ENCODE measurements around the gene COL23A1.

COL23A1 gene

GRCh38 chr5:178208540-178209227 lies 381.5 kb downstream of the COL23A1 start:
- peaks cover 51% of the 10 kb centered on the region for H3K36me3 ChIP-seq (replicated peaks; ENCODE audit: insufficient read depth, low read length)
- no peak overlapping the region for H3K4me2 ChIP-seq (ENCODE audit: low read depth, low read length)
- no peak overlapping the region for H3K4me3 ChIP-seq (ENCODE audit: low read length)
- H3K4me1 ChIP-seq (ENCODE audit: low read length) = peaks cover 13% of the 10 kb centered on the region
- no peaks in the 10 kb centered on the region for H3K27me3 ChIP-seq (replicated peaks; ENCODE audit: insufficient read depth, low read length)
- no peak for DNase-seq
- H3K9ac ChIP-seq (ENCODE audit: low read length) = no peak overlapping the region
- no peak overlapping the region for H3K27ac ChIP-seq (ENCODE audit: low read length)
- peaks cover 39% of the 10 kb centered on the region for H3F3A ChIP-seq (ENCODE audit: insufficient read depth, low read length)
- peak; percentile 18 for TF ChIP-seq CTCF (IDR thresholded peaks at IDR 0.05; ENCODE audit: low read length)
- TF ChIP-seq EZH2 (optimal IDR thresholded peaks at IDR 0.05; ENCODE audit: low read depth, low read length) = no peak
- no peak for TF ChIP-seq EZH2phosphoT487 (IDR thresholded peaks at IDR 0.05; ENCODE audit: low read length)
- peaks cover 54% of the 10 kb centered on the region for H4K20me1 ChIP-seq (ENCODE audit: insufficient read depth, low read length)
- no peak overlapping the region for H2AFZ ChIP-seq (ENCODE audit: low read length)
- peaks cover 73% of the 10 kb centered on the region for H3K79me2 ChIP-seq (ENCODE audit: low read length)
- no peaks in the 10 kb centered on the region for H3K9me2 ChIP-seq (replicated peaks; ENCODE audit: insufficient read depth, low read length)
- H3K9me3 ChIP-seq (replicated peaks; ENCODE audit: insufficient read depth, low read length) = no peaks in the 10 kb centered on the region

DNA sequence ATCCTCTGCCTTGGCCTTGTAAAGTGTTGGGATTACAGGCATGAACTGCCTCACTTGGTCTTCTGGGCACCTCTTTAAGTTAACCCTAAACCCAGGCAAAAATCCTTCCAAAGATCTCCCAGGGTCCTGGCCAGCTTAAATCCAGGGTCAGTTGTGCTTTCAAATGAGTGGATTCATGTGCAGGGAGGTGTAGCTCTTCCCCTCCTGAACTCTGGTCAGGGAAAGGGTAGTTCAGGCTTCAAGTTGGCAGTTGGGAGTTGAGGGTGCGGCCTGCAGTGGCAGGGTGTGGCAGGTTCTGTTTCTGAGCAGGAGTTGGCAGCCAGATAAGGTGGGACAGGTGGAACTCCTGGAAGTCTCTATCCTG lies 382.3 kb downstream of the COL23A1 start:
- H3K79me2 ChIP-seq (ENCODE audit: low read length) = peaks cover 73% of the 10 kb centered on the region

DNA sequence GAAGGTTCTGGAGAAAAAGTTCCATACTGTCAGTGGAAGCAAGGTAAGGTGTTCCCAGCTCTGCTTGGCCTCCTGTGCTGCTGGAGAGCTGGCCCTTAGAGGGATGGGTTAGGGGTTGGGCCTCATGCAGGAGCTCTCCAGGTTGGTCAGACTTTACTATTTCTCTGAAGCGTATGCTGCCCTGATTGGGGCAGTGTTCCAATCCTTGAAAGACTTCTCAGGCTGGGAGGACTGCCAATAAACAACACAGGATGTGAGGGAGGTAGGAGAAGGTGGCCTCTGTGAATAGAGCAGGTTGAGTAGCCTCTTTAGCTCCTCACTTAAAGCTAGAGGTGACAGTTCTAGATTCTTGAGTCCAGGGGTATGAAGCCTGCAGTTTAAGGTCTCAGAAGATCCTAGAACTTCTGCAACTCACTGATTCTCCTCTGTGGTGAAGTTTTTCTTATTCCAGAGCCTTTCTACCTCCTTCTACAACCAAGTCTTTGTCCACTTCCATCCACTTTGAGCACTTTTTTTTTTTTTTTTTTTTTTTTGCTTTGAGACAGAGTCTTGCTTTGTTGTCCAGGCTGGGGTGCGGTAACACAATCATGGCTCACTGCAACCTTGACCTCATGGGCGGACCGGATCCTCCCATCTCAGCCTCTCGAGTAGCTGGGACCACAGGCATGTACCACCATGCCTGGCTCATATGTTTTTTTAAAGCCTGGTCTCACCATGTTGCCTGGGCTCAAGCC lies 382.8 kb downstream of the COL23A1 start:
- TF ChIP-seq EZH2phosphoT487 (IDR thresholded peaks at IDR 0.05; ENCODE audit: low read length) = no peak
- TF ChIP-seq EZH2 (optimal IDR thresholded peaks at IDR 0.05; ENCODE audit: low read depth, low read length) = no peak
- TF ChIP-seq CTCF (IDR thresholded peaks at IDR 0.05; ENCODE audit: low read length) = no peak
- H3K4me1 ChIP-seq (ENCODE audit: low read length) = peaks cover 13% of the 10 kb centered on the region
- H2AFZ ChIP-seq (ENCODE audit: low read length) = no peak overlapping the region
- no peak overlapping the region for H3K27ac ChIP-seq (ENCODE audit: low read length)
- H3K36me3 ChIP-seq (replicated peaks; ENCODE audit: insufficient read depth, low read length) = peaks cover 47% of the 10 kb centered on the region
- H3K9ac ChIP-seq (ENCODE audit: low read length) = no peak overlapping the region; the same call in 1 of the 2 replicates
- H3K4me3 ChIP-seq (ENCODE audit: low read length) = no peak overlapping the region
- no peak for DNase-seq
- no peaks in the 10 kb centered on the region for H3K9me2 ChIP-seq (replicated peaks; ENCODE audit: insufficient read depth, low read length)
- no peaks in the 10 kb centered on the region for H3K9me3 ChIP-seq (replicated peaks; ENCODE audit: insufficient read depth, low read length)
- peaks cover 73% of the 10 kb centered on the region for H3K79me2 ChIP-seq (ENCODE audit: low read length)
- no peak overlapping the region for H3K4me2 ChIP-seq (ENCODE audit: low read depth, low read length)
- peaks cover 39% of the 10 kb centered on the region for H3F3A ChIP-seq (ENCODE audit: insufficient read depth, low read length)
- H3K27me3 ChIP-seq (replicated peaks; ENCODE audit: insufficient read depth, low read length) = no peaks in the 10 kb centered on the region
- peaks cover 54% of the 10 kb centered on the region for H4K20me1 ChIP-seq (ENCODE audit: insufficient read depth, low read length)

More for the DNA sequence above, 382.3 kb downstream of the COL23A1 start:
- Histone ChIP-seq H3K9me3 (replicated peaks; ENCODE audit: insufficient read depth, low read length) (no peaks in the 10 kb centered on the region), H3K36me3 (replicated peaks; ENCODE audit: insufficient read depth, low read length) (peaks cover 47% of the 10 kb centered on the region), H3K9ac (ENCODE audit: low read length) (no peak overlapping the region; the same call in 1 of the 2 replicates), H3K27me3 (replicated peaks; ENCODE audit: insufficient read depth, low read length) (no peaks in the 10 kb centered on the region), H3K4me3 (ENCODE audit: low read length) (no peak overlapping the region), H4K20me1 (ENCODE audit: insufficient read depth, low read length) (peaks cover 54% of the 10 kb centered on the region), H2AFZ (ENCODE audit: low read length) (no peak overlapping the region), H3K4me1 (ENCODE audit: low read length) (peaks cover 13% of the 10 kb centered on the region), H3F3A (ENCODE audit: insufficient read depth, low read length) (peaks cover 39% of the 10 kb centered on the region), H3K27ac (ENCODE audit: low read length) (no peak overlapping the region), H3K9me2 (replicated peaks; ENCODE audit: insufficient read depth, low read length) (no peaks in the 10 kb centered on the region), H3K4me2 (ENCODE audit: low read depth, low read length) (no peak overlapping the region)
- TF ChIP-seq CTCF (IDR thresholded peaks at IDR 0.05; ENCODE audit: low read length) (no peak), EZH2 (optimal IDR thresholded peaks at IDR 0.05; ENCODE audit: low read depth, low read length) (no peak), EZH2phosphoT487 (IDR thresholded peaks at IDR 0.05; ENCODE audit: low read length) (no peak)
- DNase-seq = no peak

Measured in MM.1S (cell line).